ENCODE results near the gene TOR1AIP1. TPM values are rescaled to one million over a fixed set of nuclear protein-coding genes. Genes with fewer than 3 reads are reported as not detected.

TOR1AIP1 gene
- total RNA-seq, 1 experiment from 2014 or later = 31.9 TPM

DNA sequence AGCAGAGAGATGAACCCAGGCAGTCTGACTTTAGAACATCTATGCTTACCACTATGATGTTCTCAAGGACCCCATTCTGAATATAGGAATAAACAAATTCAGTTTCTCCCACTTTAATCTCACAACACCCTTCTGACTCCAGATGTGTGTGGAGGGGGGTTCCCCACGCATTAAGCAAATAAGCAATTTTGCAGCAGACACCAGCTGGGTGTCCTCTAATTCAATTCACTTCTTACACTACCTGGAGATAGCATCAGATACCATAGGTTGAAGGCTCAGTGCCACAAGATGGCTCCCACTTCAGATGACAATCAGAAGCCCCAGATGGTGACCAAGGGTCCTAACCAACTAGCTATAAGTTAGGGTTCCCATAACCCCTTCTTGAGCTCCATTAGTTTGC lies 42.2 kb downstream of the TOR1AIP1 start:
- DNase-seq (ENCODE audit: low spot score) = no peak
- H3K27ac ChIP-seq (ENCODE audit: low read depth, low read length, poor library complexity, severe bottlenecking) = no peak overlapping the region
- peaks cover 1% of the 10 kb centered on the region for H3K36me3 ChIP-seq (ENCODE audit: insufficient read depth, low read length, poor library complexity, severe bottlenecking)
- H3K27me3 ChIP-seq (replicated peaks; ENCODE audit: insufficient read depth, low read depth, low read length, poor library complexity) = peaks cover 10% of the 10 kb centered on the region
- POLR2A ChIA-PET (ENCODE audit: low non-redundant PET) = no interaction called here
- no peak overlapping the region for H3K4me3 ChIP-seq (ENCODE audit: low read depth, low read length, poor library complexity, severe bottlenecking)
- TF ChIP-seq EZH2 (IDR thresholded peaks at IDR 0.05; ENCODE audit: borderline replicate concordance, low read depth, low read length, poor library complexity, severe bottlenecking) = no peak
- TF ChIP-seq, protein P1, sequence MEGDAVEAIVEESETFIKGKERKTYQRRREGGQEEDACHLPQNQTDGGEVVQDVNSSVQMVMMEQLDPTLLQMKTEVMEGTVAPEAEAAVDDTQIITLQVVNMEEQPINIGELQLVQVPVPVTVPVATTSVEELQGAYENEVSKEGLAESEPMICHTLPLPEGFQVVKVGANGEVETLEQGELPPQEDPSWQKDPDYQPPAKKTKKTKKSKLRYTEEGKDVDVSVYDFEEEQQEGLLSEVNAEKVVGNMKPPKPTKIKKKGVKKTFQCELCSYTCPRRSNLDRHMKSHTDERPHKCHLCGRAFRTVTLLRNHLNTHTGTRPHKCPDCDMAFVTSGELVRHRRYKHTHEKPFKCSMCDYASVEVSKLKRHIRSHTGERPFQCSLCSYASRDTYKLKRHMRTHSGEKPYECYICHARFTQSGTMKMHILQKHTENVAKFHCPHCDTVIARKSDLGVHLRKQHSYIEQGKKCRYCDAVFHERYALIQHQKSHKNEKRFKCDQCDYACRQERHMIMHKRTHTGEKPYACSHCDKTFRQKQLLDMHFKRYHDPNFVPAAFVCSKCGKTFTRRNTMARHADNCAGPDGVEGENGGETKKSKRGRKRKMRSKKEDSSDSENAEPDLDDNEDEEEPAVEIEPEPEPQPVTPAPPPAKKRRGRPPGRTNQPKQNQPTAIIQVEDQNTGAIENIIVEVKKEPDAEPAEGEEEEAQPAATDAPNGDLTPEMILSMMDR (conservative IDR thresholded peaks at IDR 0.05; ENCODE audit: low read depth, low read length) = no peak
- no peaks in the 10 kb centered on the region for H3K4me1 ChIP-seq (ENCODE audit: insufficient read depth, low read length, poor library complexity, severe bottlenecking)
- BruUV-seq (replicated peaks) = no TSS peak
- intact Hi-C loops (cut with micrococcal nuclease; ENCODE audit: unreplicated experiment) = no loop called here
- H3K9me3 ChIP-seq (ENCODE audit: low read depth, low read length, poor library complexity, severe bottlenecking) = no peaks in the 10 kb centered on the region
- CTCF ChIA-PET = no interaction called here

DNA sequence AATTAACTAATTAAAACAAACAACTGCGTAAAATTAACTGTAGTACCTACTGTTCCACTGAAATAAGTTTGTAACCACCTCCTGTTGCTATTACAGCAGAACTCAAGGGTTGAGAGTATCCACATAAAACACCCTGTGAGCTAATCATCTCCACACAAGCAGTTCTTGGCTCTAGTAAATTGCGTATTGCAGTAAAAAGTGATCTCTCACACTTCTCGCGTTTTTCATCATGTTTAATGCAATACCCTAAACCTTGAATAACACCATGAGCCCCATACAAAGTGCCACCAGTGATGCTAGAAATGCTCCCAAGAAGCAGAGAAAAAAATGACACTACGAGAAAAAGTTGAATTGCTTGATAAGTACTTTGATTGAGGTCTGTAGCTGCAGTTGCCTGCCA lies 43.2 kb downstream of the TOR1AIP1 start:
- peaks cover 20% of the 10 kb centered on the region for H3K27me3 ChIP-seq (replicated peaks; ENCODE audit: insufficient read depth, low read depth, low read length, poor library complexity)
- H3K4me1 ChIP-seq (ENCODE audit: insufficient read depth, low read length, poor library complexity, severe bottlenecking) = no peaks in the 10 kb centered on the region
- H3K4me3 ChIP-seq (ENCODE audit: low read depth, low read length, poor library complexity, severe bottlenecking) = no peak overlapping the region
- TF ChIP-seq, protein P1 (conservative IDR thresholded peaks at IDR 0.05; ENCODE audit: low read depth, low read length) = no peak
- TF ChIP-seq EZH2 (IDR thresholded peaks at IDR 0.05; ENCODE audit: borderline replicate concordance, low read depth, low read length, poor library complexity, severe bottlenecking) = no peak
- no peak for DNase-seq (ENCODE audit: low spot score)
- H3K36me3 ChIP-seq (ENCODE audit: insufficient read depth, low read length, poor library complexity, severe bottlenecking) = no peaks in the 10 kb centered on the region
- no peak overlapping the region for H3K27ac ChIP-seq (ENCODE audit: low read depth, low read length, poor library complexity, severe bottlenecking)
- CTCF ChIA-PET = no interaction called here
- no TSS peak for BruUV-seq (replicated peaks)
- POLR2A ChIA-PET (ENCODE audit: low non-redundant PET) = no interaction called here
- intact Hi-C loops (cut with micrococcal nuclease; ENCODE audit: unreplicated experiment) = no loop called here
- no peaks in the 10 kb centered on the region for H3K9me3 ChIP-seq (ENCODE audit: low read depth, low read length, poor library complexity, severe bottlenecking)

DNA sequence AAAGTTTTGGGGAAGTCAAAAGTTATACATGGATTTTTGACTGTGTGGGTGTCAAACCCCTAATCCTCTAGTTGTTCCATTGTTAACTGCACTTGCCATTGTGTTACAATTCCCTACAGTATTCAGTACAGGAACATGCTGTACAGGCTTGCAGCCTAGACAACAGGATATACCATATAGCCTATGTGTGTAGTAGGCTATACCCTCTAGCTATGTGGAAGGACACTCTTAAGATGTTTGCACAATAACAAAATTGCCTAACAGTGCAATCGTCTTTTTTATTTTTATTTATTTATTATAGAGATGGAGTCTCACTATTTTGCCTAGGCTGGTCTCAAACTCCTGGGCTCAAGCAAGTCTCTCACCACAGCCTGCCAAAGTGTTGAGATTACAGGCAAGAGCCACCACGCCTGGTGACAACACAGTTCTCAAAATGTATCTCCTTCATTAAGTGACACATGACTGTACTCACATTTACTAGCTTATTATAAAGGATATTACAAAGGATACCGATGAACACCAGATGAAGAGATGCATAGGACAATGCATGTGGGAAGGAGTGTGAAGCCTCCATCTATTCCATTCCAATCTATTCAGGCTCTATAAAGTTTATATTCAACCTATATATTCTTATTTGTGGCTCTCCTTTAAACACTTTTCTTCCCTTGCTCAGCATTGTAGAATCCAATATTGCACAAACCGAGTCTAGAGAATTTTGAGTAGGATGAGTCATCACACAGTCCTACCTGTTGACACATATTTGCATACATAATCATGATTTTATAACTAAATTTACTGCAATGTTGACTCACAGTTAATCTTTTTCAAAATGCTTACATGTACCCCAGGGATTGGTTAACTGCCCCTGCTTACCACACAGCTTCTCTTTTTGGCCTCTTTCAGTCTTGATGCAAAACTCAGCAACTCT lies 44.1 kb downstream of the TOR1AIP1 start:
- Histone ChIP-seq H3K4me1 (ENCODE audit: insufficient read depth, low read length, poor library complexity, severe bottlenecking) (no peaks in the 10 kb centered on the region), H3K36me3 (ENCODE audit: insufficient read depth, low read length, poor library complexity, severe bottlenecking) (no peaks in the 10 kb centered on the region), H3K4me3 (ENCODE audit: low read depth, low read length, poor library complexity, severe bottlenecking) (no peak overlapping the region), H3K27me3 (replicated peaks; ENCODE audit: insufficient read depth, low read depth, low read length, poor library complexity) (peaks cover 29% of the 10 kb centered on the region), H3K27ac (ENCODE audit: low read depth, low read length, poor library complexity, severe bottlenecking) (no peak overlapping the region), H3K9me3 (ENCODE audit: low read depth, low read length, poor library complexity, severe bottlenecking) (no peaks in the 10 kb centered on the region)
- BruUV-seq (replicated peaks) = no TSS peak
- TF ChIP-seq, protein P1 (conservative IDR thresholded peaks at IDR 0.05; ENCODE audit: low read depth, low read length) = no peak
- ChIA-PET POLR2A (ENCODE audit: low non-redundant PET) (interaction anchor here (0.7 kb wide), 2 partner anchors 19 to 209 kb away, joined by 3 read pairs; no protein-coding TSS in a partner anchor), CTCF (no interaction called here)
- intact Hi-C loops (cut with micrococcal nuclease; ENCODE audit: unreplicated experiment) = no loop called here
- no peak for DNase-seq (ENCODE audit: low spot score)
